Vagina (tissue), 2 donors: ENCODE data around the gene TAS2R40.

Experiments
- POLR2AphosphoS5 ChIP-seq, 2 donors: sonication (generic); formaldehyde crosslinking; IDR thresholded peaks; one replicate each; pipeline ENCODE4 v1.9.0; 2017; ENCODE audit warnings: antibody characterized with exemption in 2 of 2, mild to moderate bottlenecking in 2 of 2, low read depth in 1 of 2; ENCODE audit not compliant: insufficient read depth in 1 of 2
- TF ChIP-seq, protein P1 (sequence below), 3 experiments: fragments of 450-650 bp in 2 of 3; fragments of 200-600 bp in 1 of 3; sonication (generic) in 1 of 3; IDR thresholded peaks; one replicate each; pipeline ENCODE4 v1.5.1; 2017 to 2019; ENCODE audit warnings: antibody characterized with exemption in 3 of 3, mild to moderate bottlenecking in 2 of 3, moderate library complexity in 2 of 3

DNA sequence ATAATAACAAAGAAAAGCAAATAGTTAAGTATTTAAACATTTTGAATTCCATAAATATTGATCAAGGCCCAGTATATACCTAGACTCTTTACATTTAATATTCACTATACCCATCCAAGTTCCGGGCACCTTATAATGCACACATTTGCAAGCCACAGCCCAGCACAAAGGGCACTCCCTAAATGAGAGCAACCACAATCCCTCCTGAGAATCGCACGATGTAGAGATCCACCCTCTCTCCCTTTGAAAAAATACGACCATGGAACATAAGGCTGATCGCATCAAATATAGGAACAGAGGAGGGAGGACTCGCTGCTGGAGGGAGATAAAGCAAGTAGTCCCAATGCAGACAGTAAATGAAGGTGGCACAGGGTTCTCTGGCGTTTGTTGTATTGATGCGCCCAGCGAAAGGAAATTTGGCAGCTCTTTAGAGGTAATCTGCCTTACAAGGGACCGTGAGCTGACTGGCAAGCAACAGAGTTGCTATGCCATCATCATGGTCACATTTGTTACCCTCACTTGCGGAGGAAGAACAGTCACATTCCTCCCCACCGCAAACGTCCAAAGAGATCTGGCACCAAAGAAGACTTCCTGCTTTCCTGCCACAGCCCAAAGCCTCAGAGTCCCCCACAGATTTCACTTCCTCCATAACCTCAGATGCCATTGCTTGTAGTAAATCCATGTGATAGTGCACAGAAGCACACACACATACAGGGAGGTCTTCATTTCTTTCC is 16.1 kb upstream of the TAS2R40 start:
- TF ChIP-seq, protein P1, sequence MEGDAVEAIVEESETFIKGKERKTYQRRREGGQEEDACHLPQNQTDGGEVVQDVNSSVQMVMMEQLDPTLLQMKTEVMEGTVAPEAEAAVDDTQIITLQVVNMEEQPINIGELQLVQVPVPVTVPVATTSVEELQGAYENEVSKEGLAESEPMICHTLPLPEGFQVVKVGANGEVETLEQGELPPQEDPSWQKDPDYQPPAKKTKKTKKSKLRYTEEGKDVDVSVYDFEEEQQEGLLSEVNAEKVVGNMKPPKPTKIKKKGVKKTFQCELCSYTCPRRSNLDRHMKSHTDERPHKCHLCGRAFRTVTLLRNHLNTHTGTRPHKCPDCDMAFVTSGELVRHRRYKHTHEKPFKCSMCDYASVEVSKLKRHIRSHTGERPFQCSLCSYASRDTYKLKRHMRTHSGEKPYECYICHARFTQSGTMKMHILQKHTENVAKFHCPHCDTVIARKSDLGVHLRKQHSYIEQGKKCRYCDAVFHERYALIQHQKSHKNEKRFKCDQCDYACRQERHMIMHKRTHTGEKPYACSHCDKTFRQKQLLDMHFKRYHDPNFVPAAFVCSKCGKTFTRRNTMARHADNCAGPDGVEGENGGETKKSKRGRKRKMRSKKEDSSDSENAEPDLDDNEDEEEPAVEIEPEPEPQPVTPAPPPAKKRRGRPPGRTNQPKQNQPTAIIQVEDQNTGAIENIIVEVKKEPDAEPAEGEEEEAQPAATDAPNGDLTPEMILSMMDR (IDR thresholded peaks at IDR 0.05) = no peak
- no peak for TF ChIP-seq POLR2AphosphoS5 (IDR thresholded peaks at IDR 0.05; ENCODE audit: insufficient read depth in 1 of 2, low read depth in 1 of 2)
